SH-SY5Y (cell line): Measurements from ENCODE around the gene ARHGAP8.

Source experiments
- GATA2 ChIP-seq: IDR thresholded peaks from 2 replicates; pipeline ENCODE4 v1.6.1; 2011; ENCODE audit warnings: mild to moderate bottlenecking, low read depth, low read length
- GATA3 ChIP-seq: IDR thresholded peaks from 2 replicates; pipeline ENCODE4 v1.6.1; 2011; ENCODE audit warnings: low read depth, mild to moderate bottlenecking, low read length, moderate library complexity

Gene ARHGAP8

DNA sequence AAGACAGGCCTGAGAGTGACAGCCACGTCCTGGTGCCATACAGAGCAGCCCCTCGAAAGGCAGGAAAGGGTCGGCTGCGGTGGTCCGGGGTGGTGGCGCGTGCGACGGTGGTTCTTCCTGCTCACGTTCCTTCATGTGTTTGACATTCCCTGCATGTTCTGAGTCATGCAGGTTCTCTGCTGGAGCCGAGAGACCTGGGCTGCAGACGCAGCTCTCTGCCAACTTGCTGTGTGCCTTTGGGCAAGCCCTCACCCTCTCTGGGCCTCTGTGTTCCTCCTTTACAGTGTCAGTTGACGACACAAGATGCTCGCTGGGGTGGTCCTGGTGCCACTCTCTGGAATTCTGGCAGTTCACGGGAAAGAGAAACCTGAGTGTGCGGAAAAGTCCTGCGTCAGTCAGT is 12.0 kb downstream of the ARHGAP8 start:
- TF ChIP-seq GATA3: no peak
- TF ChIP-seq GATA2: no peak

DNA sequence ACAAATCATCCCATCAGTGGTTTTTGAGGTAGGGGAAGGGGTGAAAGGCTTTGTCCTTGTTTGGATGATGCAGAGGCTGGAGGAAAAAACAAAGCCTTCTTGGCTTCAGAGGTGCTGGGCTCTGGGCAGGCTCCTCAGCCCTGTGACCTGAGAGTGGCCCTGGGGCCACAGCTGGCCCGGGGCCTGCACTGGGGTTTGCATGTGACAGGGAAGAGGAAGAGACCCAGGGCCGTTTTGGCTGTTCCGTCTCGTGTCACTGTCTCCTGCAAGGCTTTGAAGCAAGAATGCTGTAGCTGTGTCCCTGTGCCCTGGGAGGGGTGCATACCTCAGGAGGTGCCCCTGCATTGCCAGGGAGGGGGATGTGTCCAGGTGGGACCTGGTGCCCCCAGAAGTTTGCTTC is 12.6 kb downstream of the ARHGAP8 start:
- TF ChIP-seq GATA2 (no peak), GATA3 (no peak)

- TF ChIP-seq GATA3 (no peak), GATA2 (no peak)
Measured at GRCh38 chr22:44765571-44766285, 13.4 kb downstream of the ARHGAP8 start.

- TF ChIP-seq GATA3: no peak
- TF ChIP-seq GATA2: no peak
Measured at GRCh38 chr22:44773082-44773481, 20.7 kb downstream of the ARHGAP8 start.

GRCh38 chr22:44775862-44776261 is 23.5 kb downstream of the ARHGAP8 start:
- no peak for TF ChIP-seq GATA2
- no peak for TF ChIP-seq GATA3

GRCh38 chr22:44776605-44777363 is 24.4 kb downstream of the ARHGAP8 start:
- TF ChIP-seq GATA3: no peak
- TF ChIP-seq GATA2: no peak

DNA sequence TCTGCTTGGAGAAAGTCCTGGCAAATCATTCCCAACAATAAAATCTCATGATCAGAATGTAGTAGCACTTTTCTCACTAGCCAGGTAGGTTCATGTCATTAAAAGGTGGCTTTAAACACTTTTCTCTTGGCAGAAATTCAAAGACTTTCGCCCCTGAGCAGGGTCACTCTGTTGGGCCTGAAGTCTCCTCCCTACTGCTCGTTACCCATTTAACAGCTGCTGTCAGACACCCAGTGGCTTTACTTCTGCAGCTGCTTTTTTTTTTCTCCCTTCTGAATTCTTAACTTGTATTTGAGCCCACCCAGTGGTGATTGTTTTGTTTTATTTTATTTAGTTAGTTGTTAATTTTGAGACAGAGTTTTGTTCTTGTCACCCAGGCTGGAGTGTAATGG is 25.0 kb downstream of the ARHGAP8 start:
- TF ChIP-seq GATA3: no peak
- TF ChIP-seq GATA2: no peak

GRCh38 chr22:44780876-44781449 is 28.6 kb downstream of the ARHGAP8 start:
- TF ChIP-seq GATA2: no peak
- TF ChIP-seq GATA3: no peak

- TF ChIP-seq GATA2 (no peak), GATA3 (no peak)
Measured at GRCh38 chr22:44782363-44782963, 30.1 kb downstream of the ARHGAP8 start.

DNA sequence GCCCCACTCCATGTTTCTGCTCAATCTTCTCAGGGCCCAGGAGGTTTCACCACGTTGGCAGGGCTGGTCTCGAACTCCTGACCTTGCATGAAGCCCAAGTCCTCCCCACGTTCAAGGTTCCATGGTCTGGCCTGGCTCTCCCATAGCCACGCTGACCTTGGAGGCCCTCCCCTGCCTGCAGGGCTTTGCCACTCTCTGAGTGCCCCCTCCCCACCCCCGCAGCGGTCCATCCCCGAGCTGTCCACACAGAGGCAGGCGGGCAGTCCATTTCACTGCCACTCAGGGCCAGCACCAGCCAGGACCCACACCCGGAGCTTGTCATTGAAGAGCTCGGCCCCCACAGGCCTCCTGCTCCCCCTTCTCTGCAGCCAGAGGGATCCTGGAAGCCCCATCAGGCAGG is 30.7 kb downstream of the ARHGAP8 start:
- TF ChIP-seq GATA2: no peak
- no peak for TF ChIP-seq GATA3

DNA sequence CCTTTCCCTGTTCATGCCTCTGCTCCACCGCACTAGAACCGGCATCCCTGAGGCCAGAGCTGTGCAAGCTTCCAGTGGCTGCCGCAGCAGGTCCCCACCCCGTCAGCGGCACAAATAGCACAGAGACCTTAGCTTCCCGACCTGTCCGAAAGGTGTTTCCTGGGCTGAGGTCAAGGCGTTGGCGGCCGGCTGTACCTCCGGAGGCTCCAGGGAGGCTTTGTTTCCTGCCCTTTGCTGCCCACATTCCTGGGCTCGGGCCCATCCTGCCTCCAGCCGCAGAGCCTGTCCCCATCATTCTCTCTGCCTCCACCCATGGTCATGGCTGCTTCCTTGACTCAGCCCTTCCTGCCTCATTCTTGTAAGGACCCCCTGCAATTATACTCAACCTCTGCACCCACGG is 31.2 kb downstream of the ARHGAP8 start:
- TF ChIP-seq GATA2: no peak
- no peak for TF ChIP-seq GATA3

- TF ChIP-seq GATA2: no peak
- TF ChIP-seq GATA3: no peak
Measured at GRCh38 chr22:44786136-44786535, 33.8 kb downstream of the ARHGAP8 start.

DNA sequence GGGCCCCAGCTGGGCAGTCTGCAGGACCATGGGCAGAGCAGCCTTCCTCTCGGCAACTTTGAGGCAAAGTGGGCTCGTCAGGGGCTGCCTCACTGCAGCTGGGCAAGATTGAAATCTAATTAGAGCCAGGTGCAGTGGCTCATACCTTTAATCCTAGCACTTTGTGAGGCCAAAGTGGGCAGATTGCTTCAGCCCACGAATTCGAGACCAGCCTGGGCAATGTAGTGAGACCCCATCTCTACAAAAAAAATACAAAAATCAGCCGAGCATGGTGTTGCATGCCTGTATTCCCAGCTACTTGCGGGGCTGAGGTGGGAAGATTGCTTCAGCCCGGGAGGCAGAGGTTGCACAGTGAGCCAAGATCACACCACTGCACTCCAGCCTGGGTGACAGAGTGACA is 34.2 kb downstream of the ARHGAP8 start:
- TF ChIP-seq GATA3 (no peak), GATA2 (no peak)

DNA sequence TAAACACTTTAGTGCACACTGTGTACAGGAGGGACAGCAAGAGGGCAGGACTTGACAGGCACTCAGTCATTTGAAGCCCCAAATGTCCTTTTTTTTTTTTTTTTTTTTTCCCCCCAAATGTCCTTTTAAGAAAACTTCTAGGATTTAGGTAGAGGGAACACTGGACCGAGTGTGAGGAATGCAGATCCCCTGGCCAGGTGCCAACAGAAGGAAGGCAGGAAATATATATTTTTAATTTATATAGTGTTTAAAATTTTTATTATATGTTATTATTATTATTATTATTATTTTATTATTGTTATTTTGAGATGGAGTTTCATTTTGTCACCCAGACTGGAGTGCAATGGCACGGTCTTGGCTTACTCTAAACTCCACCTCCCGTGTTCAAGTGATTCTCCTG is 35.5 kb downstream of the ARHGAP8 start:
- TF ChIP-seq GATA3: no peak
- no peak for TF ChIP-seq GATA2

GRCh38 chr22:44793106-44793505 is 40.7 kb downstream of the ARHGAP8 start:
- no peak for TF ChIP-seq GATA2
